ENCODE measurements around the gene ARID1B.

The ARID1B gene

GRCh38 chr6:157054531-157054979 is 277.4 kb downstream of the ARID1B start:
- peak; percentile 4 for DNase-seq (ENCODE audit: low read depth)

DNA sequence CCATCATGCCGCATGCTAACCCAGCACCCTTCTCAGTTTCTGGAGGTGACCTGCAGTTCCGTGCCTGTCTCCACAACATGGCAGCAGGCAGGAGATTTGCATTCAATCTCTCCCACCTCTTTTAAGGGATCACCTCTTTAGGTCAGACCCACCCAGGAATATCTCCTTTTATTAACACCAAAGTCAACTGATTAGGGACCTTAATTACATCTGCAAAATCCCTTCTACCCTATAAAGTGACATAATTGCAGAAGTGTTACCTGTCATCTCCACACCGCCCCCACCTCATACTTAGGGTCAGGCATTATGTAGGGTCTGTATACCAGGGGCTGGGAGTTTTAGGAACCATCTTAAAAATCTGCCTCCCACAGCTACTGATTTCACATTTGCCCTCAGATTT is 278.7 kb downstream of the ARID1B start:
- no peak for DNase-seq (ENCODE audit: low read depth)

GRCh38 chr6:157056275-157056674 is 279.1 kb downstream of the ARID1B start:
- DNase-seq (ENCODE audit: low read depth), result no peak

- no peak for DNase-seq (ENCODE audit: low read depth)
Measured at GRCh38 chr6:157058574-157058973, 281.4 kb downstream of the ARID1B start.

DNA sequence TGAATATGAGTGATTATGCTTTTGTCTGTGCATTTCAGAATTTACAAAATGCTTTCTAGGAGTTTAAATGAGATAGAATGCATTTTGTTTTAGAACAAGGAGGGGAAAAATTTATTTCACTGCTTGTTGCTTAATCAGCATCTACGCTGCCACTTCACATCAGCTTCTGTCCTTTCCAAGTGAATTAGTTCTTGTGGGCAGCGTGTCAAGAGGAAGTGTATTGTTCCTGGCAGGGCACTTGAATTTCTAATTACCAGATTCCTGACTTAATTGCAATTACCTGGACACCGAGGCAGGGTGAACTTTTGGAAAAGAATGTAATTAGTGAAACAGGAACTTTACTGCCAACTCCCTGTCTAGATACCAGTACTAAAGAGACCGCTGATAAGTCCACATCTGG is 282.6 kb downstream of the ARID1B start:
- no peak for DNase-seq (ENCODE audit: low read depth)

DNA sequence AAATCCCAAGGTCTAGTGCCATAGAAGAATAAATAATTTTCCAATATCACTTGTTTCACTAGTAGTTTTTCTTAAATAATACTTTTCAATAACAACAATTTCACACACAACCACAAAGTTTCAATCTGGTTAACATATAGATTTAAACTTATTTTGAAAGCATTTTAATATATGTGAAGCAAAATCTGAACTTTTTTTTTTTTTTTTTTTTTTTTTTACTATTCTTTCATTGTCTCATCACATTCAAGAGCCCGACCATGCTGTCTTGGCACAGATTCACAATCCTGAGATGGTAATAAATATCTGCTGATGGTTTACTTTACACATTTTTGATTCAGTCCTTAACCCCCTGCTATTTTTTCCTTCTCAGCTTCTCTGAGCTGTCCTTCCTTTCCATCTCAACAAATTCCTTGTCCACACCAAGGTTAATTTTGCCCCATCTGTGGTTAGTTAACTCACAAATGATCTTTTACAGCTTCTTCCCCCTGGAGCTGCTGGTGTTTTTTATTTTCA is 283.3 kb downstream of the ARID1B start:
- no peak for DNase-seq (ENCODE audit: low read depth)

- DNase-seq (ENCODE audit: low read depth), result no peak
Measured at GRCh38 chr6:157061770-157062594, 284.8 kb downstream of the ARID1B start.

- DNase-seq (ENCODE audit: low read depth), result no peak
Measured at GRCh38 chr6:157063176-157063905, 286.2 kb downstream of the ARID1B start.

DNA sequence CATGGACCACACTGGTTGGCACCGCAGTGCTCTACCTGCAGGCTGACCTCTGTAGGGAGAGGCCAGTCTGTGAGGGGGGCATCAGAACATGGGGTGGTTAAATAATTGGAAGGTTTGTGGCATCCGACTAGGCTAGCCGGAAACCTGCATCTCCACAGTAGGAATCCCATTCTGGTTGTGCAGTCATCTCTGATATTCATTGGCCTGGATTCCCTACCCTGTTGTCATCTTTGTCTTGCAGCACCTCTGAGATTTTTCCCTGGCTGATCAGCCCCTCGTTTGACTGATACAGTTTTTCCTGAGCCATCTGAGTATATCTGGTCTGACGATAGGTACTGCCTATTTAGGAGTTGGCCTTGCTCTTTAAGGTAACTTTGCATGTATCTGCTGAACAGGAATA is 286.7 kb downstream of the ARID1B start:
- no peak for DNase-seq (ENCODE audit: low read depth)

DNA sequence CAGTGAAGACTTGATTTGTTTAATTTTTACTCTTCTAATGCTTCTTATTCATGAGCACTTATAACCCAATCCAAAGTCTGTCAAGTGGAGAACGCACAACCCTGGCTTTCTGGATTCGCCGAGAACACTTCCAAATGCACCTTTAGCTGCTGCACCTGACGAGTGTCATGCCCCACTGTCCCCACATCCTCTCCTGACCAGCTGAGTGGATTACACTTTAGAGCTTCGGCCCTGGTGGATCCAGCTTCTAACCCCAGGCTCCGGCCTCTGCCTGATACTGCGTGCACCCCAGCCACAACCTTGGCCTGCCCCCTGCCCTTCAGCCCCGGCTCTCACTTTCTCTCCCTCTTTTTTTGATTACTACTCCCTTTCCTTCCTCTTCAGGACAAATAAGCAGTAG is 287.3 kb downstream of the ARID1B start:
- DNase-seq (ENCODE audit: low read depth), result no peak

DNA sequence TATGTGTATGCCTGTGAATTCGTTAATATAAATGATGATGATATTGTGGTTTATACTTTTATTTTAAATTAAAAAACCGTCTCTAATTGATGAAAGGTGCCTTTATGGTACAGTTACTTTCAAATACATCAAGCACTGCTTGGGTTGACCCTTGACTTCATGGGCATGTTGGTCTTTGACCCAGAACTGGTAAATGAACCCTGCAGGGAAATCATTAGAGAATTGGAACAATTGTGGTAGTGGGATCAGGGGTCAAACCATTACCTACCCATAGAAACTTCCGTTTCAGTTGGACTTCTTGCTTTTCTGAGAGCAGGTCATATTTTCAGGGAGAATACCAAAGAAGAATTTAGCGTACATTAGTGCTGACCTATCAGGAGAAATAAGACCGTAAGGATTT is 288.2 kb downstream of the ARID1B start:
- DNase-seq (ENCODE audit: low read depth), result no peak

DNA sequence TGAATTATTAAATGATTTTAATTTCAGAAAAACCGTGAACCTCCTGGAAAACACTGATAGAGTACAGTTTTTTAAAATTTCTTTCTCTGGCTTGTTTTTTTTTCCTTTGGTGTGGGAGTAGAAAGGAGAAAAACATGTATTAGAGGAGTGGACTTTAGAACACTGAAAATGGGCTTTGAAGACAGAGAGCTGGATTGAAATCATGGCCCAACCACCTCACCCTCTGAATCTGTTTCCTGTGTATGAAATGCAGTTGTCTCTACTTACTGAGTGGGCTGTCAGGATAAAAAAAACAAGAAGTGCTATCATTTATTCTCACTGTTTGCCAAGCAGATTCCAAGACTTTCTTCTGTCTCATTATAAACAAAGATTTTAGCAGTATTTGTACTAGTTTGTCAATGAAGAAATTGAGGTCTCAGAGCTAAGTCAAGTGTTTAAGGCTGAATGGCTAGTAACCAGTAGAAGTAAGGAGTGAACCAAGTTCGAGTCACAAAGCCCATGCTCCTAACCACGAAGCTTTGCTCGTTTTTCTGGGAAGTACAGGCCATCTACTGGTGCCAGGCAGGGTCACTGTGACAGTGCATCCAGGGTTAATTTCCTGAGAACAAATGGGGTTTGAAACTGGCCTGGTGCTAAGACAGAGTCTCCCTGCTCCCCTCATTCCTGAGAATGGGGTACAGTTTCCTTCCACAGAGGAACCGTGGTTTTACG is 289.8 kb downstream of the ARID1B start:
- DNase-seq (ENCODE audit: low read depth), result no peak

GRCh38 chr6:157067507-157067906 is 290.3 kb downstream of the ARID1B start:
- no peak for DNase-seq (ENCODE audit: low read depth)

DNA sequence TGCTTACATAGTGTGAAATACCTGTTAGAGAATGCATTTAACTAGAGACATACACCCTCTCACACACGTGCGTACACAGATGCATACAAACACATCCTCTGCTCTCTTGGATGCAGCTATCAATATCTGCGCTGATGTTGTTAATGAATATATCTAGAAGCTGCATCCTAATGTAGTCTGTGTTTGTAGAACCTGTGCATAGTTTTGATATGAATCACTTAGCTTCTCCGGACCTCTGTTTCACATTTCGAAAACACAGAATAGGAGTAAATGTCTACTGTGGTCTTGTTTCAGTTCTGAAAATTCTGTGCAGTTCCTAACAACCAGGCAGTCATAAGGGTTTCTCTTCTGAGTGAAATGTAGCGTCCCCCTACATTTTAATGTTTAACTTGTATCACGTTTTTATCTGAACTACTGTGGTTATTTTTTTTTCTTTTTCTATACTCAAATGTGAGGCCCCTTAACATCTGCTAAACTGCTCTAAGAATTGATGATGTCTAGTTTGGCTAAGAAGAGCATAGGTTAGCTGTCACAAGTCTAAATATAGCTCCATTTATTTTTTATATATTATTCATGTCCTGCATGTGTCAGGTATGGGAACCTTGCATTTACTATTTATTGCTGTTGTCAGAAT is 291.6 kb downstream of the ARID1B start:
- DNase-seq (ENCODE audit: low read depth), result no peak

DNA sequence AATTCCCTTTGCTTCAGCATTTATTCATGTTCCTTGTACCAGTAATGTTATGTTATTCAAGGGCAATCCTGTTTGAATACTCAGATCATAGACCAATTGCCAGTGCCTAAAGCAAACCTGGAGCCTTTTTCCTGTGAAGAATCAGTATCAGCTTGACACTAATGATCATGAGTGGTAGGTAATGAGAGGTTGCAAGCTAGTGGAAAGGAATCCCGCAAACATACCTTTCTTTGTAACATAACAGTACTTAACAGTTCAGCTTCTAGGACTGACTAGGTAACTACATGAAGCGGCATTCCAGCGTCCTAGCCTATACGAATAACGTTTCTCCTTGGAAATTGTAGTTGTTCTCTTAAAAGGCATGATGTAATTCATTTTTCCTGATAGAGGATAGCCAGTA is 292.4 kb downstream of the ARID1B start:
- DNase-seq (ENCODE audit: low read depth), result no peak

DNA sequence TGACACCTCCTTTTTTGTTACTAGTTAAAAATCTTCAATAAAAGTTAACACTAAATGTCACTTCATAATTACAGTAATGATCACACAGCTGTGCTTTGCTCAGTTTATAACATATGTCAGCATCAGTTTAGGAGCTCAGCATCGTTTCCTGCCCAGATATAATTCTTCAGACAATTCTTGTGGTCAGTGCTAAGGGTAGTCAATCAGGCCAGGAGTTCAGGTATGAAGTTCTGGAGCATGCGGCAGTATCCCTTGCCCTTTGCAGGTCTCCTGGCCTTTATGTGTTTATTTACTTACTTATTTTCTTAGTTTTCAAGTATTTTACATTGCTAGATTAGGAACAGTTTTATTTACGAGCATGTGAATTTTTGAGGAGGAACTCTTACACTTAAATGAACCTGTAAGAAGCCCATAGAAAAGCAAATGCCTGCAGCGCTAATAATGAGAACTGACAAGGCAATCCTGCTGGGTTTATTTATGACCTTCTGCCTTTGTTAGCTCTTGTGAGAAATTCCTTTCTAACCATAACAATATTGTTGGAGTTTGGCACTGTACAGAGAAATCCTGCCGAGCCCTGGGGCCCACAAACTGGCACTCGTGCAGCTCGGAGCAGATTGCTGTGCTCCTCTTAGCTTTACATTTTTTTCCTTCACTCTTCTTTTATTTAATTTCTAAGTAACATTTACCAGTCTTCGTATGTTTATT is 293.4 kb downstream of the ARID1B start:
- no peak for DNase-seq (ENCODE audit: low read depth)

GRCh38 chr6:157072128-157072527 is 294.9 kb downstream of the ARID1B start:
- DNase-seq (ENCODE audit: low read depth), result no peak

- no peak for DNase-seq (ENCODE audit: low read depth)
Measured at GRCh38 chr6:157073596-157073995, 296.4 kb downstream of the ARID1B start.

DNA sequence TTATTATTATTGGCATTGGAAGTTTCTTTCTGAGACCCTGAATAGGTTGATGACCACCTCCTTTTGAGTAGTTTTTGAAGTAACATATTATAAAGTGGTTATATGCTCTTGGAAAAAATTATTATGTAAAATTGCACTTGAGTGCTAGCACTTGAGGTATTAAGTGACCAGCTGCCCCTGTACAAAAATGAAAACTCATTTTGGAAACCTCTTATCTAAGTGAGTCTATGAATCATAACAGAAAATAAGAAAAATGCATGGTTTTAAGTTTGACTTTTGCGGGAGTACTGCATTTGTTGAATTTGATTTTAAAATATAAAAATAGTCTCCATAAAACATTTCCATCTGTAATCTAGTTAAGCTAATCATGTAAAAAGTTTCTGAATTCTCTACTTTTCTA is 297.8 kb downstream of the ARID1B start:
- no peak for DNase-seq (ENCODE audit: low read depth)

- no peak for DNase-seq (ENCODE audit: low read depth)
Measured at GRCh38 chr6:157075549-157076450, 298.6 kb downstream of the ARID1B start.

Measured in T follicular helper cell (primary cell).